ENCODE data around the gene RFXANK.

The RFXANK gene

GRCh38 chr19:19203012-19203856, 11.2 kb downstream of the RFXANK start, which contains the start of gene NR2C2AP:
Gene NR2C2AP (minus strand): TSS chr19:19203414. CDS start chr19:19203060, 354 bp downstream.
- H3K4me3 ChIP-seq (ENCODE audit: low read depth, low read length) = peak within 1 kb of the TSS; percentile 67
- POLR2A ChIA-PET = interaction anchor here (0.8 to 1.5 kb wide), 5 partner anchors 10 to 85 kb away, joined by 3 to 11 read pairs (median 3); no protein-coding TSS in a partner anchor
- DNase-seq (ENCODE audit: low read depth, low spot score) = peak; percentile 19
- CTCF ChIA-PET = interaction anchor here (1.1 to 1.3 kb wide), 2 partner anchors 28 to 139 kb away, joined by 3 to 9 read pairs; no protein-coding TSS in a partner anchor
- TF ChIP-seq CTCF (IDR thresholded peaks at IDR 0.05; ENCODE audit: insufficient read depth, low read length, missing control alignments) = no peak

- POLR2A ChIA-PET = interaction anchor here (1.2 kb wide), 1 partner anchor 23 kb away, joined by 3 read pairs; no protein-coding TSS in a partner anchor
- TF ChIP-seq CTCF (IDR thresholded peaks at IDR 0.05; ENCODE audit: insufficient read depth, low read length, missing control alignments) = no peak
These were observed 12.1 kb downstream of the RFXANK start for GRCh38 chr19:19204181-19204580.

DNA sequence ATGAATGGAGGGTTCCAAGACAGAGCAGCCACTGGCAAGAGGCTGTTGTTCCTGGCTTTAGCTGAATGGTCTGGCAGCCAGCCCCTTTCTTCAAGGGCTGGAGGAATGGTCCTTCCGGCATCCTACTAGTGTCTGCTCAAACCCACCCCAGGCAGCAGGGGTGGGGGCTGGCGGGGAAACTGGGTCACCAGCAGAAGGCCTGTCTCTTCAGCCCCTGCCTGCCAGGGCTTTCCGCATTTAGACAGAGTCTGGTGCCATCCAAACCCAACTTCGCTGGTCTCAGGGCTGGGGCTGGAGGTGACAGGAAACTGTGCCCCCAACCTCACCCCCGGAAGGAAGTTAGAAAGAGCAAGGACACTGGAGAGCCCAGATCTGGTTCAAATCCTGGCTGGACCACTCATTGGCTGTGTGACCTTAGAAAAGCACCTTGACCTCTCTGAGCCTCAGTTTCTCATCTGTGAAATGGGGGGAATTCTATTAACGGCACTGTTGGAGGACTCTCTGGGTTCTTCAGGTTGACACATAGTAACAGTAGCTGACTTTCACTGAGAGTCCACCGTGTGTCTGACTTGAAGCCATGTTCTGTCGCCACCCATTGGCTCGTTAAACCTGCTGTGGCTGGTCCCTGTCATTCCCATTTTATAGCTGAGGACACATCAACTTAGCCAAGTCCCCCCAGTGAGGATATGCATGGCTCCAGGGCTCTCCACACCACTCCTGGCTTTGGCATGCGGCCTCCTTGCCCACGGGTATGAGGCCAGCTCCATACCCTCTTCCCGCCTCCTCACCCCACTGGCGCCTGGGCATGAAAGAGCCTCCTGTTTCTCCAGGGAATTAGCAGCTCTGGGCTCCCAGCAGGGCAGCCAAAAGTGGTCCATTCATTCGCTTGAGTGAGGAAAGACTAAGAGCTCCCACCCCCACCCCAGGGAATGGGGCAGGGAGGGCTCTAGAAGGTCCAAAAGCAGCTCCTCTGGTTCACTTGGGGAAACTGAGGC, 13.7 kb downstream of the RFXANK start:
- POLR2A ChIA-PET = no interaction called here
- H3K4me3 ChIP-seq (ENCODE audit: low read depth, low read length) = no peak overlapping the region
- DNase-seq (ENCODE audit: low read depth, low spot score) = no peak
- CTCF ChIA-PET = interaction anchor here (0.9 to 1.0 kb wide), 2 partner anchors 13 to 31 kb away, joined by 3 to 5 read pairs; no protein-coding TSS in a partner anchor
- no peak for TF ChIP-seq CTCF (IDR thresholded peaks at IDR 0.05; ENCODE audit: insufficient read depth, low read length, missing control alignments)

More at GRCh38 chr19:19204181-19204580, 12.1 kb downstream of the RFXANK start:
- DNase-seq (ENCODE audit: low read depth, low spot score) = no peak
- CTCF ChIA-PET = interaction anchor here (1.1 kb wide), 2 partner anchors 30 to 138 kb away, joined by 3 read pairs; no protein-coding TSS in a partner anchor
- no peak overlapping the region for H3K4me3 ChIP-seq (ENCODE audit: low read depth, low read length)

DNA sequence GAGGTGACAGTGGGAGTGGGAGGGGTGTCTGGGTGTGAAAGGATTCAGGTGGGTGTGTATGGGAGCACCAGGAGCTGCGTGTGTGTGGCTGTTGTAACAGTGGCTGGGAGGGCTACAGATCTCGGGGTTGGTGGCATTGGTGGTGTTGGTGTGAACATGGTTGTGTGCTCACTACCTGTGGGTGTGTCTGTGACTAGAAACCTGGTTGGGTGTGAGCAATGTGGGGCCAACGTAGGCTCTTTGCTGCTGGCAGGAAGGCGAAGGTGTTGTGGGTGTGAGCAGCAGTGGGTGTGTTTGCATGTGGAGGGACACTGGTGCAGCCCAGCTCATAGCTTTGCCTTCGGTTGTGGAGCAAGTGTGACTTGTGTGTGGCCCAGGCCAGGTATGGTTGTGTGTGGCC, 14.9 kb downstream of the RFXANK start:
- ChIA-PET CTCF (interaction anchor here (0.8 kb wide), 1 partner anchor 61 kb away, joined by 4 read pairs; no protein-coding TSS in a partner anchor), POLR2A (no interaction called here)
- DNase-seq (ENCODE audit: low read depth, low spot score) = no peak
- TF ChIP-seq CTCF (IDR thresholded peaks at IDR 0.05; ENCODE audit: insufficient read depth, low read length, missing control alignments) = no peak
- no peak overlapping the region for H3K4me3 ChIP-seq (ENCODE audit: low read depth, low read length)

DNA sequence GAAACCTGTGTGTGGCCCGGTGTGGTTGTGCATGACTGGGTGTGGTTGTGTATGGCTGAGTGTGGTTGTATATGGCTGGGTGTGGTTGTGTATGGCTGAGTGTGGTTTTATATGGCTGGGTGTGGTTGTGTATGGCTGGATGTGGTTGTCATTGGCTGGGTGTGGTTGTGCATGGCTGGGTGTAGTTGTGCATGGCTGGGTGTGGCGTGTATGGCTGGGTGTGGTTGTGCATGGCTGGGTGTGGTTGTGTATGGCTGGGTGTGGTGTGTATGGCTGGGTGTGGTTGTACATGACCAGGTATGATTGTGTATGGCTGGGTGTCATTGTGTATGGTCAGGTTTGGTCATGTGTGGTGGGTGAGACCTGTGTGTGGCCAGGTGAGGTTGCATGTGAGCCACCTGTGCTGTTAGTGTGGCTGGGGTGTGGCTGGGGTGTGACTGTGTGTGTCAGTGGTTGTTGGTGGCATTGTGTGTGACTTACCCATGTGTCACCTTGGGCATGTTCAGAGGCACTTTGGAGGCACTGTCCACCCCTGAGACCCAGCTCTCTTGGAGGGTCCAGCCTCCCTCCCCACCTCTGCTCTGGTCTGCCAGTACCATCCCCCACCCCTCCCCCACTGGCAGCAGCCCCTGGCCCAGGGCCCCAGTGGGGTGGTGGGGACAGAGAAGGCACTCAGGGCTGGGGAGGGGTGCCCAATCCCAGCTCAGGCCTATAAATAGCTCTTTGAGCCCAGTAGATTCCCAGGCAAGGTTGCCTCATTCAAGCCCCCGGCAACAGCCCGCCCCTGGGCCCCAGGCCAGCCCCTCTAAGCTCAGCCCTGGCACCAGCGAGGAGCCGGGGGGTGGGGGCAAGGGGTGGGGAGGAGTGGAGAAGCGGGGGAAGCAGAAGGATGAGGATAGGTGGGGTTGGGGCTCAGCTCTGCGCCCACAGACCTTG, 15.8 kb downstream of the RFXANK start:
- ChIA-PET CTCF (no interaction called here), POLR2A (no interaction called here)
- no peak for DNase-seq (ENCODE audit: low read depth, low spot score)
- TF ChIP-seq CTCF (IDR thresholded peaks at IDR 0.05; ENCODE audit: insufficient read depth, low read length, missing control alignments) = no peak
- no peak overlapping the region for H3K4me3 ChIP-seq (ENCODE audit: low read depth, low read length)
